ENCODE data around the gene PANX3. TPM values are rescaled to one million over a fixed set of nuclear protein-coding genes. Genes with fewer than 3 reads are reported as not detected.

The PANX3 gene
- total RNA-seq, 1 experiment from 2014 or later = not detected

DNA sequence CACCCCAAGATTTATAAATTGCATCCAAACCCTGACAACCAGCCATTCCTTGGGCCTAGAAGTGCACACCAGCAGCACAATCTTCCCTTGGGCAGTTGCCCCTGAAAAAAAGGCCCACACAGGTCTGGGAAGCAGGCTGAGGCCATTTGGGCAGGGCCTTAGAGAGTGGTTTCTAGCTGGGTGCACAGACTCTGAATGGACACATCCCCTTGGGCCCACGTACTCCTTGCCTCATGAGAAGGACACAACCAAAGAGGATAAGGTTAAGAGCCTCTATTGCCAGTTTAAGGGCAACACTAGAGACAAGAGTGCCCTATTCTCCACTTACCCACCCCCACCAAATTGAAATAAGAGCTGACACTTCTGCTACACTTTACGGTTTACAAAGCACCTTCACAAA, 933 bp upstream of the PANX3 start:
- DNase-seq (ENCODE audit: low read depth) = no peak
- in situ Hi-C loops (cut with HindIII; ENCODE audit: low pct_unique_long_range_greater_than_20kb, low sequenced_read_pairs) = no loop called here

DNA sequence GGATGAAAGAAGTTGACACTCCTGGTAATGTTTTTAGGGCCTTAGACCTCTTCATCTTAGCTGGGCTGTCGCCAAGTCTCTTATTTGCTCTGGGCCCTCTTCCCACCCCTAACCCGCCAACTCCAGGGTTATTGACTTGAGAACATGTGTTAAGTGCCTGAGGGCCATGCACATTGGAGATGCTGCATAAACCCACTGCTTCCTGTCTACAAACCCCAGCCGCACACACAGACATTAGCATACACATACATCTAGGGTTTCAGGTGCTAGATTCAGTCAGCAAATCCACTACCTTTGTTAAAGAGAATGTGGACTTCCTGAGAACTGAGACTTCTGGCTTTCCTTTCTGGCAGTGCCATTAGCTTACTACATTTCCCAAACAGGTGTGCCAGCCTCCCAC, 817 bp downstream of the PANX3 start:
- in situ Hi-C loops (cut with HindIII; ENCODE audit: low pct_unique_long_range_greater_than_20kb, low sequenced_read_pairs) = no loop called here
- DNase-seq (ENCODE audit: low read depth) = no peak

DNA sequence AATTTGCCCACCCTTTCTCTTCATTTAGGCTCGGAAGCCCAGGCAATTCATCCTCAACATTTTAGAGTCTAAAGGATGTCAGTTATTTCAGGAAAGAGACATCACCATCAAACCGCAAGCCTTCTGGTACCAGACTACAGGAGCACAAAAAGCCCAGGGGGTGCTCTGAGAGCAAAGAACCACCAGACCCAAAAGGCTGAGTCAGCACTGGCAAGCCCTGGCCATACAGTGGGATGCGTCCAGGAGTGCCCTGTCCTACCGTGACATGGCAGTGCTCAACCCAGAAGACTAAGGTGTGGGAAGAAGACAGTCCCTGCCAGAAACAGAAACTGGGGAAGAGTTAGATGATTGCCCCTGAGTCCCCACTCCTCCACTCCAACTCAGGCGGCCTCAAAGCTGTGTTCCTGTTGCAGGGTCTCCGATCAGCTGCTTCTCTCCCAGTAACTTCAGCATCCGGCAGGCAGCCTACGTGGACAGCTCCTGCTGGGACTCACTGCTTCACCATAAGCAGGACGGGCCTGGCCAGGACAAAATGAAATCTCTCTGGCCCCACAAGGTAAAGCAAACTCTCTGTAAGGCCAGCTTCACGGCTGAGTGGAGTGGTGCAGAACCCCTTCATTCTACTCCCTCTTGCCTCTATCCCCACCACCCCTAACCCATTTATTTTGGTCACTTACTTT, 1.5 kb downstream of the PANX3 start:
- no peak for DNase-seq (ENCODE audit: low read depth)
- in situ Hi-C loops (cut with HindIII; ENCODE audit: low pct_unique_long_range_greater_than_20kb, low sequenced_read_pairs) = no loop called here

DNA sequence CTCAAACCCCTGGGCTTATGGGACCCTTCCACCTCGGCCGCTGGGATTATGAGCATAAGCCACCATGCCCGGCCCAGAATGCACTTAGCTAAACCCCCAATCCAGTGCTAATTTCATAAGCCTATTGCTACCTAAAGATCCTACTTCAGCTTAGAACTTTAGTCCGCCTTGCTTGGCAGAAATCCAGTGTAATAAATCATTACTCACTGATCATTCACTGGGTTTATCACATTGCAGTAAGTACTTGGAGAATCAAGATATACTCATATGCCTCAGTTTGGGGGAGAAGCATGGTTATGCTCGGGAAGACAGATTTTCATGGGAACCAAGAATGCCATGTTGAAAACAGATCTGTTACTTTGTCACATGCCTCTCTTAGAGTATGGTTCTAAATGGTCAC, 7.6 kb downstream of the PANX3 start:
- in situ Hi-C loops (cut with HindIII; ENCODE audit: low pct_unique_long_range_greater_than_20kb, low sequenced_read_pairs) = no loop called here
- DNase-seq (ENCODE audit: low read depth) = no peak

DNA sequence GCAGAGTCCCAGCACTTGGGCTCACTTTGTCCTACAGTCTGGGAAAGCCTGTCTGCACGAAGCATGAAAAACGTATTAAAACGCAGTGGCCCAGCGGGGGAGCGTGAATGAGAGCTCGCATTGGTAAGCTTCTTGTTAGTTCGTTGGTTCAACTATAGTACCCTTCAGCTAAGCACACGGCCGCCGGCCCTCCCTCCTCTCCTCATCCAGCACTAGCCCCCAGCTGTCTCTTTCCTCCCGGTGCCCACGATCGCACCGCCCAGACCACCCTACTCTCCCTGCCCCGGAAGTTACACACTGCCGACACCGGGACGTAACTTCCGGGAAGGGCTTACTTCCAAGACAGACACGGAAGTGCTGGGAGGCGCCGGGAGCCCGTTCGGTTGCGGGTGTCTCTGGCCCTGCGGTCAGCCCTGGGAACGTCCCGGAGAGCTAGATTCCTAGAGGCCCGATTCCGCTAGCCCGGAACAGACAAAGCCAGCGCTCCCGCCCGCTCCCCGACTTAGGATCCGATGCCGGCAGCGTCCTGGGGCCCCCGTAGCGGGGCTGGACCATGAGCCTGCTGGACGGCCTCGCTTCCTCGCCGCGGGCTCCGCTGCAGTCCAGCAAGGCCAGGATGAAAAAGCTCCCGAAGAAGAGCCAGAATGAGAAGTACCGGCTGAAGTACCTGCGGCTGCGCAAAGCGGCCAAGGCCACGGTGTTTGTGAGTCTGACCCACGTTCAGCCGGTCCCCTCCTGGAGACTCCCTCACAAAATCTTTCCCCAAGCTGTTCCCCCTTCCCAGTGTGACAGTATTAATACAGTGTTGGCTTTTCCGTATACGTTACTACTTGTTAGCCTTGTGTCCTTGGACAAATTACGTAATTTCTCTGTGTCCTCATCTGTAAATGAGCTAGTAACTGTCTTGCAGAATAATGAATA, 11.6 kb downstream of the PANX3 start, which contains the start of gene TBRG1:
TBRG1 (plus strand) TSS at position 334 of the 921 bp plus-strand sequence; CDS start at position 554, 220 bp downstream.
- peak; percentile 83 for DNase-seq (ENCODE audit: low read depth)
- in situ Hi-C loops (cut with HindIII; ENCODE audit: low pct_unique_long_range_greater_than_20kb, low sequenced_read_pairs) = no loop called here

DNA sequence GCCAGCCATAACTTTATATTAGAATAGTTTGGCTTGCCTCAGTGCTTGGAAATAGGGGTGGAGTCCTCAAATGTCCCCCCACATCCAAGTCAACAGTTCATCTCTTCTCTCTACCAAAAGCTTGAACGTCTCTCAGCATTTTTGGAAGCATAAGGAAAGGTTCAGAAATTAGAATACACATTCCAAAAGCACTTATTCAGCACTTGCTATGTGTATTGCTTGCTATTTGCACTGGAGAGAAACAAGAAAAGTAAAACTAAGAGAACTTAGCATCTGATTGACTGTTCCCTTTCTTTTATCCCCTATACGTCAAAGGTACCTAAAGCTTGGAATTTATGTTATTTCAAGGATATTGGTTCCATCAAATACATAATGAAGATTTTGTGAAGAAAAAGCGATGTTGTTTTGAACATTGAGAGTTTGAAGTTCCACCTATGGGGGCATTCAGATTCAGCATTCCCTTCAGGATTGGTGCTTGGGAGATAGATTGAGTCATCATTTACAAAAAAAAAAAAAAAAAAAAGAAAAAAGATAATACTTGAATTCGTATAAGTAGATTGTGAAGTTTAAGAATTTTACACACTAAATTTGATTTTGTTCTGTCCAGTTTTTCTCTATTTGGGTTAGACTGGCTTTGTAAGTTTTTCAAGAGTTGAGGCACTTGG, 12.8 kb downstream of the PANX3 start:
- DNase-seq (ENCODE audit: low read depth) = no peak
- in situ Hi-C loops (cut with HindIII; ENCODE audit: low pct_unique_long_range_greater_than_20kb, low sequenced_read_pairs) = no loop called here

DNA sequence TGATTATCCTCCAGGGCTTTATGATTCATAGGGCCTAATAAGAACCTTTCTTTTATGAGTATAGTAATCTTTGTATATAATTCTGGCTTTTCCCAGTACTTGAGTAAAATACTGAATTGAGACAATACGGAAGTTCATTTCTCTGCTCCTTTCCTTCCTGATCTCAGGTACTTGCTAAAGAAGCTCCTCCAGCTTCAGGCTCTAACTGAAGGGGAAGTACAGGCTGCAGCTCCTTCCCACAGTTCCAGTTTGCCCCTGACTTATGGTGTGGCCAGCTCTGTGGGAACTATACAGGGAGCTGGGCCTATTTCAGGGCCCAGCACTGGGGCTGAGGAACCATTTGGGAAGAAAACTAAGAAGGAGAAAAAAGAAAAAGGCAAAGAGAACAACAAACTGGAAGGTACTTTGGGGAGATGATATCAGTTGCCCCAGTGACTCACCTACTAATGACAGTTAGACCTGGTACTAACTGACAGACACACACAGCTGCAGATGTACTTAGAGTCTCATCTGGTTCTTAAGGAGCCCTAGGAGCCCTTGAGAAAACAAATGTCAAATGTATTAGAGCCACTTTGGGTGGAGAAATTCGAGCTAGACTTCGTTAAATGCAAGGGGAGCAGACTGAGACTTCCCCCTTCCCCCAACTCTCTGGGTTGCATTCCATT, 14.4 kb downstream of the PANX3 start:
- in situ Hi-C loops (cut with HindIII; ENCODE audit: low pct_unique_long_range_greater_than_20kb, low sequenced_read_pairs) = no loop called here
- no peak for DNase-seq (ENCODE audit: low read depth)

DNA sequence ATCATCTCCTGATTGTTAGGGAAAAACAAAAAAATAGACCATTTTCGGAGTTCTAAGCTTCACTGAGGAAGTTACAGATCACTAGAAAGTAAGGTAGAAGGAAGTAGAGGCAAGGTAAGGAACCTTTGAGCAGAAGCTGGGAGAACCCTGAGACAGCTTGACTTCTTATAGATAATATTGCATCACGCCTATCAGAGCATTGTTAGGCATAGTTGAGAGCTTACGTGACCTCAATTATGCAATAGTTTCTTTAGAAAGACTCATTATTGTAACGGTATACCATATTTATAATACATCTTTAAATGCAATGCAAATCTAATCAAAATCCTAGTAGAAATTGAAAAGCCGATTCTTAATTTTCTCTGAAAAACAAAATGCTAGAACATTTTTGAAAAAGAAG, 16.3 kb downstream of the PANX3 start:
- in situ Hi-C loops (cut with HindIII; ENCODE audit: low pct_unique_long_range_greater_than_20kb, low sequenced_read_pairs) = no loop called here
- DNase-seq (ENCODE audit: low read depth) = no peak

DNA sequence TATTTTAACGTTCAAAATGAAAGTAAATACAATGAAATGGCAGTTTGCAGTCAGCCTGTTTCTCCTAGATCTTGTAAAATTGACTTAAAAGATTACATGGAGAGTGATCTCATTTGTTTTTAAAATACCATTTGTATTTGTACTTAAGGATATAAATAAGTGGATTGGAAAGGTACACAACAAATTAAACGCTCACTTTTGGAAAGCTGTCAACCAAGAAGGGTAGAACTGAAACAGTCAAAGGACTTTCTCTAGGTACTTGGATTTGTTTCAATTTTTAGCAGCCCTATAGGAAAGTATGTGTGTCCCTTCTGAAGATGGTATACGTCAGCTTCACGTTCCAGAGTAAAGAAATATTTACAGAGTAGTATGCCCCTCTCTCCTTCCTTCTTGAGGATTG, 18.7 kb downstream of the PANX3 start:
- DNase-seq (ENCODE audit: low read depth) = no peak
- in situ Hi-C loops (cut with HindIII; ENCODE audit: low pct_unique_long_range_greater_than_20kb, low sequenced_read_pairs) = no loop called here

DNA sequence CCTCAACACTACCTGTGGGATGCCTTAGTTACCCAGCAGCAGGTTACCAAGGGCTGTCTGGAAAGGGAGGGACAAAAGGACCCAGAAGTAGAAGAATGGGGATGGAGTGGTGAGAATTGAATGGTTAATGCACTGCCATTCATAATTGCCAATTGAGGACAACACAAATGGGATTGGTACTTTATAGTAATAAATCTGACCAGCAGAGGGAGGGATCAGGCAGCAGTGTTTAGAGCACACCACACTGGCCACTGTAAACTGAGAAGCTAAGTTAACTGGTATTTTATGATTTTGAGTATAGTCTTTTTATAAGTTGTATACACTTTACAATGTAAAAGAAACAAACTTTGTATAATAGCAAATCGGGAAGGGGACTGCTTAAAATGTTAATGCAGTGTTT, 22.1 kb downstream of the PANX3 start:
- in situ Hi-C loops (cut with HindIII; ENCODE audit: low pct_unique_long_range_greater_than_20kb, low sequenced_read_pairs) = no loop called here
- DNase-seq (ENCODE audit: low read depth) = no peak

DNA sequence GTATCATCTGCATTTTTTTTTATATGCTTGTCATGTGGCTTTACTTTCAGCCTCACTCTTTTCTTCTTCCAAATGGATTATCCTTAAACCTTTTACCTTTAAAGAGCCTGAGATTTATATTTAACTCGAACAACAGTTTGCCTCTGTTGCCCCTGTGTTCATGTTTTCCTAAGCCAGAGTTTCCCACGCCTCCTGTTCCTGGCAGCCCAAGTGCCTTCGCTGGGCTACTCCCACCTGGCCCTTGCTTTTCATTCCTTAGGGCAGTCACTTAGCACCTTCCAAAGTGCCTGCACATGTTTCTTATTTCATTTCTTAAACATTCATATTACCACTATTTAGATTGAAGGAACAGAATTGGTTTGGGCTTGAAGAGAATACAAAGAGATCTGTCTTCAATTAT, 24.7 kb downstream of the PANX3 start:
- no peak for DNase-seq (ENCODE audit: low read depth)
- in situ Hi-C loops (cut with HindIII; ENCODE audit: low pct_unique_long_range_greater_than_20kb, low sequenced_read_pairs) = no loop called here

DNA sequence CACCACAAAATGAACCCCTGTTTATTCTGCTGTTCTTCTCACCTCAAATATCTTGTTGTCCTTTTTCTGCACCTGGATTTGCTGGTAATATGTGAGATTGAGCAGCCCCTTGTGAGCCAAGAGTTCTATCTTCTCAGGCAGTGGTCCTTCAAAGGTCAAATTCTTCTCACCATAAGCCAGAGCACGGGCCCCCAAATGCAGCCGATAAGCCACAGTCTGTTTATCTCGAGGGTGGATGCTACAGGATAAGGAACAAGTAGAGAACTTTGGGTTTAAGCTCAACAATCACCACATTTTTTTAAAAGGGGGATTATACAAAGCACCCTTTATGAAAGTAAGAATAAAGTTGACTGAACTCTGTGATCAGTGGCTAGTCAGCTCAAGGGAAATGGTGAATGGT, 27.3 kb downstream of the PANX3 start:
- in situ Hi-C loops (cut with HindIII; ENCODE audit: low pct_unique_long_range_greater_than_20kb, low sequenced_read_pairs) = no loop called here
- no peak for DNase-seq (ENCODE audit: low read depth)

DNA sequence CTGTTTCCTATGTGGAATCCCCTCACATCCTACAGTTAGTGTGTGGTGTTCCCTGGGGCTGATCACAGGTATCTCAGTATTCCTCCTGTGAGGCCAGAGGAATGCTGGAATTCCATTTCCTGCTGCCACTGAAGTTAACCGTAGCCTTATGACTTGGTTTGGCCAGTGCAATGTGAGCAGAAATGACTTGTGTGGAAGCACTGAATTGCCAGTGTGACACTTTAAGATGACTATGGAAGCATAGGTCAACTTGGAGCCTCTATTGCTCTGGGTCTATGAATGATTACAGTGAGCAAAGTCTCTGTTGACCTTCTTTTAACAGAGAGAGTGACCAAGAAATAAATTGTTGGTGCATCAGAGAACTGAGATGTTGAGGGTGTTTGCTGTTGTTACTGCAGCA, 28.0 kb downstream of the PANX3 start:
- in situ Hi-C loops (cut with HindIII; ENCODE audit: low pct_unique_long_range_greater_than_20kb, low sequenced_read_pairs) = no loop called here
- no peak for DNase-seq (ENCODE audit: low read depth)

DNA sequence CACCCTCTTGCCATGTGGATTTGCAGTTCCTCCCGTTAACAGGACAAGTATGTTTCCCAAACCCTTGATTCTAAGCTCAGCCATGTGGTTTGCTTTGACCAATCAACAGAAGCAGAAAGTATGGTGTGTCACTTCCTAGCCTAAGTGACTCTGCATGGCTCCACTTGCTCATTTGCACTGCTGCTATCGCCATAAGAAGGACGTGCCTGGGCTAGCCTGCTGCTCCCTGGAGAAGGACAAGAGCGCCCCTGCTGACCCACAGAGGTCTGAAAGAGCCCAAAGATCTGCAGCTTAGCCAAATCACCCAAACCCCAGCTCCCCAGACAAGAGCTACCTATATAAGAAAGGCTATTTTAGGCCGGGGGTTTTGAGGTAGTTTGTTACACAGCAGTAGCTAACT, 29.4 kb downstream of the PANX3 start:
- in situ Hi-C loops (cut with HindIII; ENCODE audit: low pct_unique_long_range_greater_than_20kb, low sequenced_read_pairs) = no loop called here
- no peak for DNase-seq (ENCODE audit: low read depth)

DNA sequence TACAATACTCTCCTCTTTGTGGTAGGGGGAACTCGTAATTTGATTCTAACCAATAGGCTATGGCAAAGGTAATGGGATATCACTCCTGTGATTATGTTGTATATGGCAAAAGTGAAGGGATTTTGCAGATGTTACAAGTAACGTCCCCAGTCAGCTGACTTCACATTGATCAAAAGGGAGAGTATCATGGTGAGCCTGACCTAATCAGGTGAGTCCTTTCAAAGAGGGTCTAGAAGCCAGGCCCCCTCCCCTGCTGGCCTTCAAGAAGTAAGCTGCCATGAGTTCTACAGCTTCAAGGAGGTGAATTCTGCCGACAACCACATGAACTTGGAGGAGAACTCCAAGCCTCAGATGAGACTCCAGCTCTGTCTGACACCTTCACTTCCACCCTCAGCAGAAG, 31.4 kb downstream of the PANX3 start:
- DNase-seq (ENCODE audit: low read depth) = no peak
- in situ Hi-C loops (cut with HindIII; ENCODE audit: low pct_unique_long_range_greater_than_20kb, low sequenced_read_pairs) = no loop called here

DNA sequence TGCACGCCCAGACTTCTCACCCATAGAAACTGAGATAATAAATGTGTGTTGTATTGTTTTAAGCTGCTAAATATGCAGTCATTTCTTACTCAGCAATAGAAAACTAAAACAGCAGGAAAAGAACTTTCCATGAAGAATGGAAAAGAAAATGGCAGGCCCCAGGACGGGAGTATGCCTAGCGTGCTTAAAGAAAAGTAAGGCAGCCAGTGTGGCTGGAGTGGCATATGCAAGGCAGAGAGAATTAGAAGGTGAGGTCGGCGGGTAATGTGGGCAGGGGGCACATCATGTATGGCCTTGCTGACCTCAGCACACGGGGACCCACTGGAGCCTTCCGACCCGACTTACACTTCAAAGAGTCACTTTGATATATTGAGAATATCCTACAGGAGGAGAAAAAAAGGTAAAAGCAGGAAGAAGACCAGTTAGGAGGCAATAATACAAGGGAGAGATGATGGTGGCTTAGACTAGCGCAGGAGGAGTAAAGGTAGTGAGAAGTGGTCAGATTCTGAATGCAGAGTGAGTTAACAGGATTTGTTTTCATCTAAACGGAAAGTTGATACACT, 31.9 kb downstream of the PANX3 start:
- DNase-seq (ENCODE audit: low read depth) = no peak

DNA sequence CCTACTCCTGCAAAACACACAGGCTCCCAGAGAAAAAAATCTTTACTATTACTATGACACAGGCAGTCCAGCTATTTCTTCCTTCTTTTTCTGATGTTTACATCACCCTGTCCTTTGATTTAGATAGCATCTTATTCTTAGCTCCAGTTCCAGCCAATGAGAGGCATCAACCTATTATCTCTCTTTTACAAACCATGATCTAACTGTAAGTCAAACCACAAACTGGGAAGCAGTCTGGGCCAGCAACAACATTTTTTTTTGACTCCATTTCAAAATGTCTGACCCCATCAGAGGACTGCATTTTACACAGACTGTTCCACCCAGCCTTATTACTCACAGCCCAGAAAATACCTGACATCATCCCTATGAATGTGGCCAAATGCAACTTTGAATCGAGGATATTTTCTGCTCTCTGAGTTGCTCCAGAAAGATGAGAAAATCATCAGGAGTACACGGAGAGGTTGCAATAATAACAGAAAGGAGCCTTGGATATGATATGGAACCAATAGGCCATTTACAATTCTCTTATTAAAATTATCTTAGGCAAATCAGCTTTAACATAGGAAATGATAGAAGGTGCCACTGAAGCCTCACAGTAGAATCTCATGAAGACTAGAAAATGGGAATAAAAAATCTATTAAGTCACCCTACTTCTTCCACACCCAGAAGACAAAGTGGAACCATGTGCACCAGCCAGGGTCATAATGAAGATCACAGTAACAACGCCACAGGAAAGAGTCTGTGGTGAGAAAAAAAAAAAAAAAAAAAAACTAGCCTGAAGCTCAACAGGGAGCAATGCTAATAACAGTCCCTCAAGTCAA, 32.6 kb downstream of the PANX3 start:
- DNase-seq (ENCODE audit: low read depth) = peak; percentile 26
- in situ Hi-C loops (cut with HindIII; ENCODE audit: low pct_unique_long_range_greater_than_20kb, low sequenced_read_pairs) = no loop called here

More for the DNA sequence above, 31.9 kb downstream of the PANX3 start:
- in situ Hi-C loops (cut with HindIII; ENCODE audit: low pct_unique_long_range_greater_than_20kb, low sequenced_read_pairs) = no loop called here

Measured in Caki2 (cell line).